ENCODE measurements around the gene PLA2G4E.

The PLA2G4E gene

GRCh38 chr15:41990691-41991090 lies 30.2 kb downstream of the PLA2G4E start:
- no peak for TF ChIP-seq NFRKB (IDR thresholded peaks at IDR 0.05)
- no peak for TF ChIP-seq HDGF (IDR thresholded peaks at IDR 0.05; ENCODE audit: borderline replicate concordance)
- no peak for TF ChIP-seq ZNF384 (IDR thresholded peaks at IDR 0.05)
- no peak for TF ChIP-seq PKNOX1 (IDR thresholded peaks at IDR 0.05)
- no peak for TF ChIP-seq FOXK2 (IDR thresholded peaks at IDR 0.05)
- TF ChIP-seq ELF4 (IDR thresholded peaks at IDR 0.05) = no peak
- no peak for TF ChIP-seq LEF1 (IDR thresholded peaks at IDR 0.05; ENCODE audit: borderline replicate concordance)
- no peak for TF ChIP-seq ARNT (IDR thresholded peaks at IDR 0.05)
- TF ChIP-seq CTBP1 (IDR thresholded peaks at IDR 0.05; ENCODE audit: borderline replicate concordance) = no peak
- no peak for TF ChIP-seq FOXM1 (IDR thresholded peaks at IDR 0.05; ENCODE audit: borderline replicate concordance)
- TF ChIP-seq SP1 (IDR thresholded peaks at IDR 0.05) = no peak
- no peak for TF ChIP-seq TARDBP (IDR thresholded peaks at IDR 0.05)
- no peak for TF ChIP-seq SUZ12 (IDR thresholded peaks at IDR 0.05)
- no peak for TF ChIP-seq L3MBTL2 (conservative IDR thresholded peaks at IDR 0.05)
- no peak for TF ChIP-seq FOXA1 (IDR thresholded peaks at IDR 0.05)
- no peak for TF ChIP-seq BHLHE40 (IDR thresholded peaks at IDR 0.05; ENCODE audit: borderline replicate concordance)
- POLR2A ChIA-PET = no interaction called here
- CTCF ChIA-PET = interaction anchor here (2.0 kb wide), 1 partner anchor 66 kb away, joined by 10 read pairs; no protein-coding TSS in a partner anchor
- DNase-seq (ENCODE audit: extremely low spot score) = no peak

GRCh38 chr15:41990243-41990605 lies 30.6 kb downstream of the PLA2G4E start:
- no peak for DNase-seq (ENCODE audit: extremely low spot score)
- CTCF ChIA-PET = interaction anchor here (0.9 to 2.0 kb wide), 4 partner anchors 8 to 147 kb away, joined by 3 to 10 read pairs (median 6); no protein-coding TSS in a partner anchor
- POLR2A ChIA-PET = no interaction called here
- TF ChIP-seq SP1 (IDR thresholded peaks at IDR 0.05) = no peak
- TF ChIP-seq HDGF (IDR thresholded peaks at IDR 0.05; ENCODE audit: borderline replicate concordance) = no peak
- no peak for TF ChIP-seq ZNF384 (IDR thresholded peaks at IDR 0.05)
- TF ChIP-seq PKNOX1 (IDR thresholded peaks at IDR 0.05) = no peak
- no peak for TF ChIP-seq SUZ12 (IDR thresholded peaks at IDR 0.05)
- TF ChIP-seq FOXM1 (IDR thresholded peaks at IDR 0.05; ENCODE audit: borderline replicate concordance) = no peak
- no peak for TF ChIP-seq CTBP1 (IDR thresholded peaks at IDR 0.05; ENCODE audit: borderline replicate concordance)
- no peak for TF ChIP-seq FOXA1 (IDR thresholded peaks at IDR 0.05)
- TF ChIP-seq ELF4 (IDR thresholded peaks at IDR 0.05) = no peak
- no peak for TF ChIP-seq LEF1 (IDR thresholded peaks at IDR 0.05; ENCODE audit: borderline replicate concordance)
- TF ChIP-seq L3MBTL2 (conservative IDR thresholded peaks at IDR 0.05) = no peak
- TF ChIP-seq ARNT (IDR thresholded peaks at IDR 0.05) = no peak
- TF ChIP-seq NFRKB (IDR thresholded peaks at IDR 0.05) = no peak
- no peak for TF ChIP-seq BHLHE40 (IDR thresholded peaks at IDR 0.05; ENCODE audit: borderline replicate concordance)
- TF ChIP-seq TARDBP (IDR thresholded peaks at IDR 0.05) = no peak
- no peak for TF ChIP-seq FOXK2 (IDR thresholded peaks at IDR 0.05)

- peak; percentile 78 for DNase-seq (ENCODE audit: extremely low spot score)
- CTCF ChIA-PET = interaction anchor here (0.9 to 2.0 kb wide), 6 partner anchors 9 to 148 kb away, joined by 3 to 10 read pairs (median 4); partner anchors contain the start of gene EHD4
- POLR2A ChIA-PET = no interaction called here
- TF ChIP-seq HDGF (IDR thresholded peaks at IDR 0.05; ENCODE audit: borderline replicate concordance) (no peak), FOXA1 (IDR thresholded peaks at IDR 0.05) (no peak), L3MBTL2 (conservative IDR thresholded peaks at IDR 0.05) (no peak), SP1 (IDR thresholded peaks at IDR 0.05) (no peak), CTBP1 (IDR thresholded peaks at IDR 0.05; ENCODE audit: borderline replicate concordance) (no peak), SUZ12 (IDR thresholded peaks at IDR 0.05) (no peak), FOXK2 (IDR thresholded peaks at IDR 0.05) (no peak), ARNT (IDR thresholded peaks at IDR 0.05) (no peak)
Observed at GRCh38 chr15:41989573-41990242, 31.1 kb downstream of the PLA2G4E start.

- CTCF ChIA-PET = interaction anchor here (1.1 to 2.0 kb wide), 5 partner anchors 16 to 149 kb away, joined by 3 to 10 read pairs (median 5); partner anchors contain the start of gene EHD4
- DNase-seq (ENCODE audit: extremely low spot score) = no peak
- TF ChIP-seq SP1 (IDR thresholded peaks at IDR 0.05) = no peak
- no peak for TF ChIP-seq FOXM1 (IDR thresholded peaks at IDR 0.05; ENCODE audit: borderline replicate concordance)
- no peak for TF ChIP-seq ELF4 (IDR thresholded peaks at IDR 0.05)
- no peak for TF ChIP-seq LEF1 (IDR thresholded peaks at IDR 0.05; ENCODE audit: borderline replicate concordance)
- TF ChIP-seq ARNT (IDR thresholded peaks at IDR 0.05) = no peak
- TF ChIP-seq TARDBP (IDR thresholded peaks at IDR 0.05) = no peak
- TF ChIP-seq FOXA1 (IDR thresholded peaks at IDR 0.05) = no peak
- TF ChIP-seq L3MBTL2 (conservative IDR thresholded peaks at IDR 0.05) = no peak
- no peak for TF ChIP-seq HDGF (IDR thresholded peaks at IDR 0.05; ENCODE audit: borderline replicate concordance)
- TF ChIP-seq ZNF384 (IDR thresholded peaks at IDR 0.05) = no peak
- no peak for TF ChIP-seq CTBP1 (IDR thresholded peaks at IDR 0.05; ENCODE audit: borderline replicate concordance)
- TF ChIP-seq PKNOX1 (IDR thresholded peaks at IDR 0.05) = no peak
- TF ChIP-seq SUZ12 (IDR thresholded peaks at IDR 0.05) = no peak
- TF ChIP-seq NFRKB (IDR thresholded peaks at IDR 0.05) = no peak
Observed at GRCh38 chr15:41988896-41989572, 31.8 kb downstream of the PLA2G4E start.

GRCh38 chr15:41987925-41988275 lies 32.9 kb downstream of the PLA2G4E start:
- ChIA-PET POLR2A (no interaction called here), CTCF (no interaction called here)
- no peak for DNase-seq (ENCODE audit: extremely low spot score)
- TF ChIP-seq NFRKB (IDR thresholded peaks at IDR 0.05) (no peak), FOXK2 (IDR thresholded peaks at IDR 0.05) (no peak), ZNF384 (IDR thresholded peaks at IDR 0.05) (no peak), CTBP1 (IDR thresholded peaks at IDR 0.05; ENCODE audit: borderline replicate concordance) (no peak)

More at GRCh38 chr15:41988896-41989572, 31.8 kb downstream of the PLA2G4E start:
- POLR2A ChIA-PET = no interaction called here
